ENCODE results near the gene TRMT2B. TPM values are rescaled to one million over a fixed set of nuclear protein-coding genes. Genes with fewer than 3 reads are reported as not detected.

TRMT2B gene
- total RNA-seq, result 16.5 and 20.6 TPM in 2 replicates

GRCh38 chrX:101051549-101052302 is at the start of gene TRMT2B:
Gene TRMT2B, minus strand, starts transcription at chrX:101052111. Its CDS starts 9,822 bp downstream, at chrX:101042289.

GRCh38 chrX:101097546-101098453 is 45.9 kb upstream of the TRMT2B start, which contains the start of gene CENPI:
Gene CENPI, plus strand, starts transcription at chrX:101098204. Its CDS starts 2,867 bp downstream, at chrX:101101071.

GRCh38 chrX:101078716-101079598 is 27.0 kb upstream of the TRMT2B start, which contains the start of gene TMEM35A:
Gene TMEM35A, plus strand, starts transcription at chrX:101078879. Its CDS starts 124 bp downstream, at chrX:101079003.

GRCh38 chrX:100969408-100969807 is 82.5 kb downstream of the TRMT2B start, which contains the start of gene ARL13A:
Gene ARL13A, plus strand, starts transcription at chrX:100969708. Its CDS starts 3,982 bp downstream, at chrX:100973690.

Other genes with a start within 250 kb of the TRMT2B start
- gene CSTF2, start 231.7 kb downstream of the TRMT2B start, total RNA-seq, result 10.9 and 14.4 TPM in 2 replicates
- gene NOX1, start 177.8 kb downstream of the TRMT2B start, total RNA-seq, result not detected in 2 replicates
- under 0.01 TPM in 1 of 2 replicates, not detected in the other for gene XKRX, start 123.2 kb downstream of the TRMT2B start, total RNA-seq
- gene ARL13A, start 82.4 kb downstream of the TRMT2B start, total RNA-seq, result not detected in 2 replicates
- gene TMEM35A, start 26.8 kb upstream of the TRMT2B start, total RNA-seq, result 7.1 and 12.0 TPM in 2 replicates
- gene CENPI, start 46.1 kb upstream of the TRMT2B start, total RNA-seq, result 9.8 and 14.1 TPM in 2 replicates
- under 0.01 and 0.12 TPM in 2 replicates for gene DRP2, start 167.7 kb upstream of the TRMT2B start, total RNA-seq
- gene TAF7L, start 239.2 kb upstream of the TRMT2B start, total RNA-seq, result 0.25 and 0.26 TPM in 2 replicates

All from aortic smooth muscle cell (primary cell).